Immature natural killer cell (primary cell): ENCODE results near the gene NDUFA8. TPM values are rescaled to one million over a fixed set of nuclear protein-coding genes. Genes with fewer than 3 reads are reported as not detected.
"Not testable (repeated sequence)": the region's sequence is repeated elsewhere in the genome, so short reads cannot be mapped to it uniquely, and the experiment has no call there.

ENCODE experiments used
- DNase-seq, 3 donors: peaks; one replicate each; pipeline ENCODE4 v3.0.0; 2022; ENCODE audit warnings: mixed read lengths in 1 of 3
- H3K27ac Mint-ChIP-seq, 6 donors: one replicate each; pipeline ENCODE4 v1.8.0; 2020; ENCODE audit warnings: mixed read lengths in 6 of 6, mild to moderate bottlenecking in 5 of 6, inconsistent platforms in 4 of 6, moderate library complexity in 3 of 6
- H3K27me3 Mint-ChIP-seq, 3 donors: one replicate each; pipeline ENCODE4 v1.8.0; 2020 to 2021; ENCODE audit warnings: low read depth in 3 of 3, mild to moderate bottlenecking in 3 of 3, mixed read lengths in 3 of 3, moderate library complexity in 3 of 3, inconsistent platforms in 1 of 3
- H3K36me3 Mint-ChIP-seq, 3 donors: one replicate each; pipeline ENCODE4 v1.8.0; 2020; ENCODE audit warnings: mixed read lengths in 3 of 3, inconsistent platforms in 2 of 3, mild to moderate bottlenecking in 2 of 3
- H3K4me1 Mint-ChIP-seq, 2 donors: one replicate each; pipeline ENCODE4 v1.8.0; 2020; ENCODE audit warnings: inconsistent platforms in 2 of 2, mild to moderate bottlenecking in 2 of 2, mixed read lengths in 2 of 2, moderate library complexity in 1 of 2
- H3K4me3 Mint-ChIP-seq, 5 donors: one replicate each; pipeline ENCODE4 v1.8.0; 2020; ENCODE audit warnings: mild to moderate bottlenecking in 5 of 5, mixed read lengths in 5 of 5, inconsistent platforms in 3 of 5, moderate library complexity in 3 of 5
- H3K9me3 Mint-ChIP-seq, 6 donors: one replicate each; pipeline ENCODE4 v1.8.0; 2020; ENCODE audit warnings: mild to moderate bottlenecking in 6 of 6, mixed read lengths in 6 of 6, inconsistent platforms in 4 of 6, moderate library complexity in 3 of 6
- polyA plus RNA-seq, 3 donors: library from polyadenylated mRNA; unstranded; fragments of 300-500 nt; fragmentation: Illumina TruSeq; gene quantifications; one replicate each; pipeline ENCODE4 v1.2.3, GENCODE V29; 2021

Gene NDUFA8
- polyA plus RNA-seq, 3 donors from 2014 or later = 67.9 to 89.2 (median 79.3) TPM

GRCh38 chr9:122119166-122119521 lies 40.4 kb downstream of the NDUFA8 start:
- H3K9me3 Mint-ChIP-seq = no peaks in the 10 kb centered on the region
- H3K4me3 Mint-ChIP-seq = no peak overlapping the region
- no peak for DNase-seq
- no peak overlapping the region for H3K27ac Mint-ChIP-seq
- no peaks in the 10 kb centered on the region for H3K36me3 Mint-ChIP-seq
- no peaks in the 10 kb centered on the region for H3K4me1 Mint-ChIP-seq
- H3K27me3 Mint-ChIP-seq = peaks cover 3 to 7% (median 4%) of the 10 kb centered on the region in 3 donors

GRCh38 chr9:122118343-122119165 lies 41.0 kb downstream of the NDUFA8 start:
- Mint-ChIP-seq H3K36me3 (no peaks in the 10 kb centered on the region), H3K4me1 (no peaks in the 10 kb centered on the region), H3K4me3 (no peak overlapping the region), H3K9me3 (no peaks in the 10 kb centered on the region), H3K27ac (no peak overlapping the region), H3K27me3 (peaks cover 3 to 7% (median 4%) of the 10 kb centered on the region in 3 donors)
- no peak for DNase-seq

GRCh38 chr9:122117241-122117640 lies 42.3 kb downstream of the NDUFA8 start:
- not testable (repeated sequence) for H3K9me3 Mint-ChIP-seq, H3K27ac Mint-ChIP-seq, DNase-seq, H3K4me1 Mint-ChIP-seq, H3K36me3 Mint-ChIP-seq, H3K4me3 Mint-ChIP-seq, H3K27me3 Mint-ChIP-seq

GRCh38 chr9:122116448-122117173 lies 43.0 kb downstream of the NDUFA8 start:
- Mint-ChIP-seq H3K36me3 (no peaks in the 10 kb centered on the region), H3K27me3 (peaks cover 2 to 7% (median 3%) of the 10 kb centered on the region in 3 donors), H3K4me1 (no peaks in the 10 kb centered on the region), H3K27ac (no peak overlapping the region), H3K9me3 (no peaks in the 10 kb centered on the region), H3K4me3 (no peak overlapping the region)
- no peak for DNase-seq

- DNase-seq = no peak
- Mint-ChIP-seq H3K4me1 (no peaks in the 10 kb centered on the region), H3K27me3 (peaks cover 1 to 7% (median 2%) of the 10 kb centered on the region in 3 donors), H3K9me3 (no peaks in the 10 kb centered on the region), H3K36me3 (no peaks in the 10 kb centered on the region), H3K4me3 (no peak overlapping the region), H3K27ac (no peak overlapping the region)
Observed at GRCh38 chr9:122116040-122116439, 43.5 kb downstream of the NDUFA8 start.

- no peaks in the 10 kb centered on the region for H3K4me1 Mint-ChIP-seq
- H3K36me3 Mint-ChIP-seq = no peaks in the 10 kb centered on the region
- no peak for DNase-seq
- H3K9me3 Mint-ChIP-seq = no peaks in the 10 kb centered on the region
- H3K4me3 Mint-ChIP-seq = no peak overlapping the region
- H3K27ac Mint-ChIP-seq = peak overlapping the region in 1 of 6 donors; percentile 52
- peaks cover 1 to 7% (median 2%) of the 10 kb centered on the region in 3 donors for H3K27me3 Mint-ChIP-seq
Observed at GRCh38 chr9:122115176-122116035, 44.2 kb downstream of the NDUFA8 start.

- H3K27ac Mint-ChIP-seq = no peak overlapping the region
Observed at GRCh38 chr9:122113574-122113973, 46.0 kb downstream of the NDUFA8 start.

GRCh38 chr9:122112238-122112637 lies 47.3 kb downstream of the NDUFA8 start:
- H3K27ac Mint-ChIP-seq = no peak overlapping the region
- no peak for DNase-seq

More at GRCh38 chr9:122113574-122113973, 46.0 kb downstream of the NDUFA8 start:
- H3K27me3 Mint-ChIP-seq = peaks cover 1 to 7% (median 2%) of the 10 kb centered on the region in 3 donors
- no peak for DNase-seq
- H3K4me1 Mint-ChIP-seq = no peaks in the 10 kb centered on the region
- no peaks in the 10 kb centered on the region for H3K36me3 Mint-ChIP-seq
- H3K4me3 Mint-ChIP-seq = no peak overlapping the region
- no peaks in the 10 kb centered on the region for H3K9me3 Mint-ChIP-seq

GRCh38 chr9:122111413-122112085 lies 48.0 kb downstream of the NDUFA8 start:
- no peak overlapping the region for H3K4me3 Mint-ChIP-seq
- no peaks in the 10 kb centered on the region for H3K4me1 Mint-ChIP-seq
- peaks cover 1 to 7% (median 1%) of the 10 kb centered on the region in 3 donors for H3K27me3 Mint-ChIP-seq
- H3K27ac Mint-ChIP-seq = no peak overlapping the region
- no peaks in the 10 kb centered on the region for H3K36me3 Mint-ChIP-seq
- no peak for DNase-seq
- no peaks in the 10 kb centered on the region for H3K9me3 Mint-ChIP-seq

More at GRCh38 chr9:122112238-122112637, 47.3 kb downstream of the NDUFA8 start:
- Mint-ChIP-seq H3K27me3 (peaks cover 1 to 7% (median 4%) of the 10 kb centered on the region in 3 donors), H3K9me3 (no peaks in the 10 kb centered on the region), H3K36me3 (no peaks in the 10 kb centered on the region), H3K4me3 (no peak overlapping the region), H3K4me1 (no peaks in the 10 kb centered on the region)

- no peak for DNase-seq
Observed at GRCh38 chr9:122110100-122110833, 49.3 kb downstream of the NDUFA8 start.

GRCh38 chr9:122109035-122109813 lies 50.4 kb downstream of the NDUFA8 start:
- no peak overlapping the region for H3K27ac Mint-ChIP-seq

More at GRCh38 chr9:122110100-122110833, 49.3 kb downstream of the NDUFA8 start:
- no peaks in the 10 kb centered on the region for H3K4me1 Mint-ChIP-seq
- no peak overlapping the region for H3K27ac Mint-ChIP-seq
- H3K4me3 Mint-ChIP-seq = no peak overlapping the region
- no peaks in the 10 kb centered on the region for H3K36me3 Mint-ChIP-seq
- no peaks in the 10 kb centered on the region for H3K9me3 Mint-ChIP-seq
- peaks cover 2 to 4% (median 2%) of the 10 kb centered on the region in 3 donors for H3K27me3 Mint-ChIP-seq

GRCh38 chr9:122107291-122107805 lies 52.2 kb downstream of the NDUFA8 start:
- peaks cover 0 to 6% (median 0%) of the 10 kb centered on the region in 3 donors for H3K36me3 Mint-ChIP-seq
- no peak overlapping the region for H3K4me3 Mint-ChIP-seq
- peaks cover 0 to 3% (median 1%) of the 10 kb centered on the region in 6 donors for H3K9me3 Mint-ChIP-seq
- DNase-seq = no peak
- no peak overlapping the region for H3K27ac Mint-ChIP-seq
- H3K4me1 Mint-ChIP-seq = no peaks in the 10 kb centered on the region
- peaks cover 0 to 3% (median 2%) of the 10 kb centered on the region in 3 donors for H3K27me3 Mint-ChIP-seq

More at GRCh38 chr9:122109035-122109813, 50.4 kb downstream of the NDUFA8 start:
- Mint-ChIP-seq H3K9me3 (peaks cover 0 to under 1% (median 0%) of the 10 kb centered on the region in 6 donors), H3K27me3 (peaks cover 2 to 3% (median 2%) of the 10 kb centered on the region in 3 donors), H3K4me1 (no peaks in the 10 kb centered on the region), H3K36me3 (peaks cover 0 to under 1% (median 0%) of the 10 kb centered on the region in 3 donors), H3K4me3 (no peak overlapping the region)
- no peak for DNase-seq
